Stimulated activated naive B cell treated with anti-CD40 and anti-IgM and Interleukin-4, amounts not matched to agents 10 μg/mL and 1 μg/mL and 100 μg/mL, for 72 hours (primary cell): ENCODE measurements around the gene C9orf50.
A peak's percentile ranks its signal among the peaks of the same experiment; 100 is the strongest.

Experiments used
- ATAC-seq, 2 donors: fragments of 150-1000 bp; cut with Tn5 transposase; replicated peaks; 2 replicates each; pipeline ENCODE4 v1.10.0; 2021; ENCODE audit warnings: moderate library complexity in 1 of 2
- DNase-seq: peaks from one replicate; pipeline ENCODE4 v3.0.0; 2021
- H3K27ac Mint-ChIP-seq: one replicate; pipeline ENCODE4 v1.8.0; 2022; ENCODE audit warnings: mild to moderate bottlenecking, mixed read lengths
- H3K27me3 Mint-ChIP-seq, 2 donors: one replicate each; pipeline ENCODE4 v1.8.0; 2022; ENCODE audit warnings: mixed read lengths in 2 of 2
- H3K36me3 Mint-ChIP-seq, 2 donors: one replicate each; pipeline ENCODE4 v1.8.0; 2022; ENCODE audit warnings: mixed read lengths in 2 of 2, mild to moderate bottlenecking in 1 of 2
- H3K4me1 Mint-ChIP-seq, 2 donors: one replicate each; pipeline ENCODE4 v1.8.0; 2022; ENCODE audit warnings: mixed read lengths in 2 of 2, mild to moderate bottlenecking in 1 of 2
- H3K4me3 Mint-ChIP-seq, 2 donors: one replicate each; pipeline ENCODE4 v1.8.0; 2022; ENCODE audit warnings: mild to moderate bottlenecking in 2 of 2, mixed read lengths in 2 of 2, moderate library complexity in 1 of 2
- H3K9me3 Mint-ChIP-seq, 2 donors: one replicate each; pipeline ENCODE4 v1.8.0; 2022; ENCODE audit warnings: mixed read lengths in 2 of 2, mild to moderate bottlenecking in 1 of 2

The C9orf50 gene

GRCh38 chr9:129591916-129592315, 29.0 kb downstream of the C9orf50 start:
- H3K36me3 Mint-ChIP-seq: no peaks in the 10 kb centered on the region
- DNase-seq (no peak), ATAC-seq (no peak)
- H3K27ac Mint-ChIP-seq: no peak overlapping the region
- H3K27me3 Mint-ChIP-seq: peaks cover 47 to 78% of the 10 kb centered on the region in 2 donors
- H3K4me3 Mint-ChIP-seq: no peak overlapping the region
- peaks cover 8 to 33% of the 10 kb centered on the region in 2 donors for H3K4me1 Mint-ChIP-seq
- no peaks in the 10 kb centered on the region for H3K9me3 Mint-ChIP-seq

- Mint-ChIP-seq H3K4me3 (no peak overlapping the region), H3K36me3 (no peaks in the 10 kb centered on the region), H3K4me1 (peaks cover 8 to 29% of the 10 kb centered on the region in 2 donors), H3K27ac (no peak overlapping the region), H3K27me3 (peaks cover 36 to 64% of the 10 kb centered on the region in 2 donors), H3K9me3 (no peaks in the 10 kb centered on the region)
- ATAC-seq (no peak), DNase-seq (no peak)
These were observed 30.4 kb downstream of the C9orf50 start for GRCh38 chr9:129590466-129590865.

- no peak for DNase-seq
These were observed 33.2 kb downstream of the C9orf50 start for GRCh38 chr9:129587487-129588262.

GRCh38 chr9:129586685-129587084, 34.2 kb downstream of the C9orf50 start:
- no peak for DNase-seq
- no peak overlapping the region for H3K4me3 Mint-ChIP-seq
- peak in 1 of 2 donors; percentile 21 for ATAC-seq
- H3K27ac Mint-ChIP-seq: no peak overlapping the region
- H3K36me3 Mint-ChIP-seq: no peaks in the 10 kb centered on the region
- H3K4me1 Mint-ChIP-seq: peaks cover 11 to 38% of the 10 kb centered on the region in 2 donors
- peaks cover 21 to 32% of the 10 kb centered on the region in 2 donors for H3K27me3 Mint-ChIP-seq
- peaks cover 0 to 5% of the 10 kb centered on the region in 2 donors for H3K9me3 Mint-ChIP-seq

More at GRCh38 chr9:129587487-129588262, 33.2 kb downstream of the C9orf50 start:
- no peak for ATAC-seq
- Mint-ChIP-seq H3K27me3 (peaks cover 20 to 37% of the 10 kb centered on the region in 2 donors), H3K9me3 (peaks cover 0 to 5% of the 10 kb centered on the region in 2 donors), H3K36me3 (no peaks in the 10 kb centered on the region), H3K4me1 (peaks cover 11 to 37% of the 10 kb centered on the region in 2 donors), H3K27ac (no peak overlapping the region), H3K4me3 (no peak overlapping the region)

- Mint-ChIP-seq H3K27me3 (peaks cover 21 to 32% of the 10 kb centered on the region in 2 donors), H3K27ac (no peak overlapping the region), H3K4me3 (no peak overlapping the region), H3K36me3 (no peaks in the 10 kb centered on the region), H3K4me1 (peaks cover 11 to 38% of the 10 kb centered on the region in 2 donors), H3K9me3 (peaks cover 0 to 5% of the 10 kb centered on the region in 2 donors)
- DNase-seq (no peak), ATAC-seq (peak; percentile 46 to 63)
These were observed 34.7 kb downstream of the C9orf50 start for GRCh38 chr9:129586245-129586644.

GRCh38 chr9:129585352-129585751, 35.5 kb downstream of the C9orf50 start:
- Mint-ChIP-seq H3K4me3 (no peak overlapping the region), H3K4me1 (peaks cover 14 to 43% of the 10 kb centered on the region in 2 donors), H3K27ac (no peak overlapping the region), H3K27me3 (peaks cover 15 to 26% of the 10 kb centered on the region in 2 donors), H3K36me3 (no peaks in the 10 kb centered on the region), H3K9me3 (peaks cover 0 to 5% of the 10 kb centered on the region in 2 donors)
- DNase-seq: no peak
- ATAC-seq: no peak

GRCh38 chr9:129584136-129584535, 36.8 kb downstream of the C9orf50 start:
- DNase-seq (peak; percentile 51), ATAC-seq (peak; percentile 73 to 74)
- Mint-ChIP-seq H3K27ac (no peak overlapping the region), H3K36me3 (no peaks in the 10 kb centered on the region), H3K9me3 (peaks cover 0 to 5% of the 10 kb centered on the region in 2 donors), H3K27me3 (peaks cover 15 to 20% of the 10 kb centered on the region in 2 donors), H3K4me1 (peaks cover 26 to 50% of the 10 kb centered on the region in 2 donors), H3K4me3 (no peak overlapping the region)

- no peaks in the 10 kb centered on the region for H3K36me3 Mint-ChIP-seq
- peaks cover 27 to 50% of the 10 kb centered on the region in 2 donors for H3K4me1 Mint-ChIP-seq
- peaks cover 0 to 5% of the 10 kb centered on the region in 2 donors for H3K9me3 Mint-ChIP-seq
- no peak for DNase-seq
- no peak overlapping the region for H3K27ac Mint-ChIP-seq
- no peak overlapping the region for H3K4me3 Mint-ChIP-seq
- no peak for ATAC-seq
- H3K27me3 Mint-ChIP-seq: peaks cover 11 to 13% of the 10 kb centered on the region in 2 donors
These were observed 37.4 kb downstream of the C9orf50 start for GRCh38 chr9:129583308-129584038.

- Mint-ChIP-seq H3K27ac (no peak overlapping the region), H3K4me3 (no peak overlapping the region), H3K36me3 (no peaks in the 10 kb centered on the region), H3K27me3 (peaks cover 8 to 15% of the 10 kb centered on the region in 2 donors), H3K9me3 (peaks cover 0 to 5% of the 10 kb centered on the region in 2 donors), H3K4me1 (peaks cover 27 to 50% of the 10 kb centered on the region in 2 donors)
- no peak for DNase-seq
- ATAC-seq: no peak
These were observed 38.0 kb downstream of the C9orf50 start for GRCh38 chr9:129582855-129583254.

- Mint-ChIP-seq H3K27me3 (peaks cover under 1 to 20% of the 10 kb centered on the region in 2 donors), H3K4me1 (peaks cover 27 to 41% of the 10 kb centered on the region in 2 donors)
These were observed 39.3 kb downstream of the C9orf50 start for GRCh38 chr9:129581505-129582189.

GRCh38 chr9:129580211-129580915, 40.5 kb downstream of the C9orf50 start:
- DNase-seq: no peak

More at GRCh38 chr9:129581505-129582189, 39.3 kb downstream of the C9orf50 start:
- no peak overlapping the region for H3K27ac Mint-ChIP-seq
- H3K9me3 Mint-ChIP-seq: peaks cover 0 to 6% of the 10 kb centered on the region in 2 donors
- H3K4me3 Mint-ChIP-seq: no peak overlapping the region
- DNase-seq (no peak), ATAC-seq (no peak)
- no peaks in the 10 kb centered on the region for H3K36me3 Mint-ChIP-seq

GRCh38 chr9:129579294-129579693, 41.6 kb downstream of the C9orf50 start:
- ATAC-seq: no peak
- peaks cover 0 to 4% of the 10 kb centered on the region in 2 donors for H3K9me3 Mint-ChIP-seq
- no peak overlapping the region for H3K4me3 Mint-ChIP-seq
- no peak for DNase-seq
- H3K27me3 Mint-ChIP-seq: peaks cover 13 to 27% of the 10 kb centered on the region in 2 donors
- H3K36me3 Mint-ChIP-seq: no peaks in the 10 kb centered on the region
- no peak overlapping the region for H3K27ac Mint-ChIP-seq
- H3K4me1 Mint-ChIP-seq: peaks cover 19 to 27% of the 10 kb centered on the region in 2 donors

More at GRCh38 chr9:129580211-129580915, 40.5 kb downstream of the C9orf50 start:
- ATAC-seq: peak; percentile 61 to 73
- Mint-ChIP-seq H3K27ac (no peak overlapping the region), H3K27me3 (peaks cover 13 to 27% of the 10 kb centered on the region in 2 donors), H3K4me3 (no peak overlapping the region), H3K9me3 (peaks cover 0 to 6% of the 10 kb centered on the region in 2 donors), H3K36me3 (no peaks in the 10 kb centered on the region), H3K4me1 (peaks cover 23 to 33% of the 10 kb centered on the region in 2 donors)
